Endothelial cell (in vitro differentiated cells): Measurements from ENCODE around the gene C10orf67. TPM values are rescaled to one million over a fixed set of nuclear protein-coding genes. Genes with fewer than 3 reads are reported as not detected.

Source experiments
- DNase-seq: peaks from one replicate; pipeline ENCODE4 v3.0.0; 2021; ENCODE audit warnings: low spot score
- H3K27ac Mint-ChIP-seq: one replicate; pipeline ENCODE4 v1.8.0; 2021; ENCODE audit warnings: mixed read lengths, inconsistent platforms; ENCODE audit not compliant: unreplicated experiment
- H3K27me3 Mint-ChIP-seq: one replicate; pipeline ENCODE4 v1.8.0; 2021; ENCODE audit warnings: mild to moderate bottlenecking, moderate library complexity, mixed read lengths, inconsistent platforms; ENCODE audit not compliant: unreplicated experiment
- H3K36me3 Mint-ChIP-seq: one replicate; pipeline ENCODE4 v1.8.0; 2021; ENCODE audit warnings: mild to moderate bottlenecking, low read depth, mixed read lengths, inconsistent platforms; ENCODE audit not compliant: unreplicated experiment
- H3K4me1 Mint-ChIP-seq: one replicate; pipeline ENCODE4 v1.8.0; 2021; ENCODE audit warnings: mild to moderate bottlenecking, mixed read lengths, inconsistent platforms; ENCODE audit not compliant: unreplicated experiment
- H3K4me3 Mint-ChIP-seq: one replicate; pipeline ENCODE4 v1.8.0; 2021; ENCODE audit warnings: mild to moderate bottlenecking, mixed read lengths, inconsistent platforms; ENCODE audit not compliant: unreplicated experiment
- H3K9me3 Mint-ChIP-seq: one replicate; pipeline ENCODE4 v1.8.0; 2021; ENCODE audit warnings: mixed read lengths, inconsistent platforms; ENCODE audit not compliant: unreplicated experiment
- total RNA-seq: library from RNA; stranded (reverse); fragmentation: NEBNext Ultra II Directional; extraction: Animal tissue kit (Norgen Biotek cat#: 25700); gene quantifications from one replicate; pipeline ENCODE4 v1.2.1, GENCODE V29; 2021; ENCODE audit not compliant: unreplicated experiment
- TF ChIP-seq, protein P1 (sequence below): fragments of 200-600 bp; sonication (generic); IDR thresholded peaks from one replicate; pipeline ENCODE4 v1.5.0; 2021; ENCODE audit warnings: antibody characterized with exemption; ENCODE audit not compliant: unreplicated experiment

The C10orf67 gene
- total RNA-seq, 1 donor from 2014 or later: not detected

DNA sequence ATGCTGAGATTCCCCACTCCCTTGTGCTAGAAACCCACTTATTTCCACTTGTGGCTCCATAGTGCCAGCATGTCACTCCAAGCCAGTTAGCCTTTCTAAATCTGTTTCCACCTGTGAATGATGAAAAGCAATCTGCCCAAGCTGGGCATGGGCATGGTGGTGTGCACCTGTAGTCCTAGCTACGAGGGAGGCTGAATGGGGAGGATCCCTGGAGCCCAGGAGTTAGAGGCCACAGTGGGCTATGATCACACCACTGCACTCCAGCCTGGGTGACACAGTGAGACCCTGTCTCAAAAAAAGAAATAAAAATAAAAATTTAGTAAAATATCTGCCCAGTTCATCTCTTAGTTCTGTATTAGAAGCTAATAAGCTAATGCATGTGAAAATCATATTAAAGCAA, 157.4 kb downstream of the C10orf67 start:
- H3K27ac Mint-ChIP-seq: no peak overlapping the region
- peaks cover 9% of the 10 kb centered on the region for H3K4me1 Mint-ChIP-seq
- H3K4me3 Mint-ChIP-seq: no peak overlapping the region
- no peaks in the 10 kb centered on the region for H3K36me3 Mint-ChIP-seq
- peaks cover 23% of the 10 kb centered on the region for H3K27me3 Mint-ChIP-seq
- DNase-seq: no peak
- H3K9me3 Mint-ChIP-seq: no peaks in the 10 kb centered on the region
- TF ChIP-seq, protein P1, sequence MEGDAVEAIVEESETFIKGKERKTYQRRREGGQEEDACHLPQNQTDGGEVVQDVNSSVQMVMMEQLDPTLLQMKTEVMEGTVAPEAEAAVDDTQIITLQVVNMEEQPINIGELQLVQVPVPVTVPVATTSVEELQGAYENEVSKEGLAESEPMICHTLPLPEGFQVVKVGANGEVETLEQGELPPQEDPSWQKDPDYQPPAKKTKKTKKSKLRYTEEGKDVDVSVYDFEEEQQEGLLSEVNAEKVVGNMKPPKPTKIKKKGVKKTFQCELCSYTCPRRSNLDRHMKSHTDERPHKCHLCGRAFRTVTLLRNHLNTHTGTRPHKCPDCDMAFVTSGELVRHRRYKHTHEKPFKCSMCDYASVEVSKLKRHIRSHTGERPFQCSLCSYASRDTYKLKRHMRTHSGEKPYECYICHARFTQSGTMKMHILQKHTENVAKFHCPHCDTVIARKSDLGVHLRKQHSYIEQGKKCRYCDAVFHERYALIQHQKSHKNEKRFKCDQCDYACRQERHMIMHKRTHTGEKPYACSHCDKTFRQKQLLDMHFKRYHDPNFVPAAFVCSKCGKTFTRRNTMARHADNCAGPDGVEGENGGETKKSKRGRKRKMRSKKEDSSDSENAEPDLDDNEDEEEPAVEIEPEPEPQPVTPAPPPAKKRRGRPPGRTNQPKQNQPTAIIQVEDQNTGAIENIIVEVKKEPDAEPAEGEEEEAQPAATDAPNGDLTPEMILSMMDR: no peak

DNA sequence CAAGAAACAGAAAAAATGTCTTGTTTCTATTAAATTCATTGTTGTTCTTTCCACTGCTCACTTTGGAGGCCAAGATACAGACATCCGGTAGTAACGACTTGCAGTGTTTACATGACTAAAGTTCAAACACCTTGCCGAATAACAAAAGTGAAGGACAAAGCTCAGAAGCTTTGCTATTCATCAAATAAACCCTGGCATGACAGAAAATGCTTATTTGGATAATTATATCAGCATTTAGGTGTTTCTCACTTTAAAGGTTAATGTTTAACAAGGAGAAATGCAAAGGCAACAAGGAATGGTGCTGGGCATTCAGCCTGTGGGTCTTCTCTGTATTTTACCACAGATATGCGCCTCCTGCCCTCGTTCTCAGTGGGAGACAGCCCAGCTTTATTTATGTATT, 157.9 kb downstream of the C10orf67 start:
- Mint-ChIP-seq H3K27me3 (peaks cover 23% of the 10 kb centered on the region), H3K36me3 (no peaks in the 10 kb centered on the region), H3K4me1 (peaks cover 9% of the 10 kb centered on the region), H3K4me3 (no peak overlapping the region), H3K27ac (no peak overlapping the region), H3K9me3 (no peaks in the 10 kb centered on the region)
- TF ChIP-seq, protein P1: no peak
- no peak for DNase-seq

DNA sequence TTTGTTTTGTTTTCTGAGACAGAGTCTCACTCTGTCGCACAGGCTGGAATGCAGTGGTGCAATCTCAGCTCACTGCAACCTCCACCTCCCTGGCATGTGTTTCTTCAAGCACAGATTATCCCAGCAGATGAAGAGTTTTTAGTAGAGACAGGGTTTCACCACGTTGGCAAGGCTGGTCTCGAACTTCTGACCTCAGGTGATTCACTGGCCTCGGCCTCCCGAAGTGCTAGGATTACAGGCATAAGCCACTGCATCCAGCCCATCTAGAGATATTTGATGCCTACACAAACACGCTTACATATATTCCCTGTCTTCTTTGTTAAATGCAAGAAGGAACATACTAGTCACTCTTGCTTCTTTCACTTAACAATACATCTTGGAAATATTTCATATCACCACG, 158.4 kb downstream of the C10orf67 start:
- Mint-ChIP-seq H3K27ac (no peak overlapping the region), H3K27me3 (peaks cover 22% of the 10 kb centered on the region), H3K9me3 (no peaks in the 10 kb centered on the region), H3K36me3 (no peaks in the 10 kb centered on the region), H3K4me3 (no peak overlapping the region), H3K4me1 (peaks cover 8% of the 10 kb centered on the region)
- TF ChIP-seq, protein P1: no peak
- no peak for DNase-seq

DNA sequence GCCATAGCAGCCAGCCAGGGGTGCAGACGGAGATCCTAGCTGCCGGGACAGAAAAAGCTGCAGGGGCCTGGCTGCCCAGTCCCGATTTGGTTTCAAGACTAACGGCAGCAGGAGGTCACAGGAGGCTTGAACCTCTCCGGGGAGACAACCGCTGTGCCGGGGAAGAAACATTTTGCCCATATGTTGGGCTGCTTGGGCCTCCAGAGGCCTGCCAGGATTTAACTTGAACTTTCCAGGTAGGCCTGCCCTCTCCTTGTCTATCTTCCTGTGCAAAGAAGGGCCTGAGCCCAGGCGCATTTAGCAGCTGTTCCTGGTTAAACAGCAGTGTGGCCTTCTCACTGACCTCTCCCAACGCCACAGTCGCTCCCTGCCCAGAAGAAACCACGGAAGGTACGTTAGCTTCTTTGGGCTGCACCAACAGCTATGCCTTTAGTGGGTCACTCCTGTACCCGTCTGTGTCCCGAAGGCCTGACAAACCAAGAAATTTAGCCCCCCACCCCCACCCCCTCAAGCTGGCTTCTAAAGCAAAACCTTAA, 169.6 kb downstream of the C10orf67 start:
- peaks cover 8% of the 10 kb centered on the region for H3K4me1 Mint-ChIP-seq
- peaks cover 39% of the 10 kb centered on the region for H3K27me3 Mint-ChIP-seq
- no peak overlapping the region for H3K4me3 Mint-ChIP-seq
- DNase-seq: no peak
- H3K36me3 Mint-ChIP-seq: no peaks in the 10 kb centered on the region
- TF ChIP-seq, protein P1: no peak
- H3K9me3 Mint-ChIP-seq: no peaks in the 10 kb centered on the region
- no peak overlapping the region for H3K27ac Mint-ChIP-seq

DNA sequence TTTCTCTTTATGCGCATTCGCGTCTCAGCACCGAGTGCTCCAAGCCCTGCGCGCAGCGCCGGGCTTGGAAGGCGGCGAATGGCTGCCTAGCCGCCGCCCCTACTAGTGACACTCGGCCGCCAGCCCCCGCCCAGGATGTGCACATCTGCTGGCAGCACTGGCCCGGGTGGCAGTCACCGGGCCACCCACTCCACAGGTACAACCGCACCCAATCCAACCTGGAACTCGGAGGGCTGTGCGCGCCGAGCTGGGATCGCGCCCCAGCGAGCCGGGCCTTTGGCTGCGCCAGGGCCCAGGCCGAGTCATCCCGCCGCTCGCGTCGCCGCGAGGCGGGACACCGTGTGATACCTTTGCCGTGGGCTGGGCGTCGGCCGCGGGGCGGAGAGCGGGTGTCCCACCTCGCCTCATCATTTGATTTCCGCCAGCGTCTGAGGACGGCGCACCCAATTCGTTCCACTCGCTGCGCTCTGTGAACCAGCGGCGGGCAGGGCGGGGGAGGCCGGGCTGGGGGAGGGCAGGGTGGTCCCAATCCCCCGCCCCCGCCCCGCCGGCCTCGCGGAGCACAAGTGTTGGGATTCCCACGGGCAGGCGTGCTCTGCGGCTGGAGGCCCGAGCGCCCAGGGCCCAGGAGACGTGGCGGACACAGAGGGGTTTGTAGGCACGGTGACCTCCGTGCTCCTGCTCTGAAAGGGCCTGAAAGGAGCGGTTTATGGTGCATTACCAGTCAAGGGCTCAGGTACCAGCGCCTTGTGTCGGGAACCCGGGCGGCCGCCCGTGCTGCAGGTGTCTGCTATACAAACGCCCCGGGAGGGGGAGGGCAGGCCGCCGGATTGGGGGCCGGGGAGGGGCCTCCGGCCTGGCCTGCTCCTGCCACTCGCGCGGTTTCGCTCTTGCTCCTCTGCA, 170.3 kb downstream of the C10orf67 start:
- Mint-ChIP-seq H3K4me3 (no peak overlapping the region), H3K9me3 (no peaks in the 10 kb centered on the region), H3K36me3 (no peaks in the 10 kb centered on the region), H3K27me3 (peaks cover 35% of the 10 kb centered on the region), H3K27ac (no peak overlapping the region), H3K4me1 (peaks cover 8% of the 10 kb centered on the region)
- TF ChIP-seq, protein P1: no peak
- DNase-seq: no peak
